WTC11 (cell line): ENCODE data around the gene GSTA3.

Experiments
- SMAD3 ChIP-seq: sonication (generic); formaldehyde crosslinking; IDR thresholded peaks from 2 replicates; pipeline ENCODE4 v1.8.0; 2022; ENCODE audit warnings: missing genetic modification reagents, mild to moderate bottlenecking, borderline replicate concordance
- SMAD4 ChIP-seq: sonication (generic); formaldehyde crosslinking; IDR thresholded peaks from 2 replicates; pipeline ENCODE4 v1.8.0; 2022; ENCODE audit warnings: mild to moderate bottlenecking, missing genetic modification reagents
- TF ChIP-seq, protein P1 (sequence below): sonication (generic); formaldehyde crosslinking; conservative IDR thresholded peaks from 2 replicates; pipeline ENCODE4 v1.8.1; 2022; ENCODE audit warnings: mild to moderate bottlenecking, missing genetic modification reagents
- TF ChIP-seq, protein P2 (sequence below): fragments of 200-600 bp; IDR thresholded peaks from 2 replicates; pipeline ENCODE4 v1.8.0; 2022; ENCODE audit warnings: antibody characterized with exemption
- TF ChIP-seq, protein P3 (sequence below): sonication (generic); formaldehyde crosslinking; conservative IDR thresholded peaks from 2 replicates; pipeline ENCODE4 v1.8.1; 2023; ENCODE audit warnings: mild to moderate bottlenecking, low read depth, missing genetic modification reagents, moderate library complexity
- TF ChIP-seq, protein P4 (sequence below): sonication (generic); formaldehyde crosslinking; IDR thresholded peaks from 2 replicates; pipeline ENCODE4 v1.8.1; 2022; ENCODE audit warnings: low read depth, missing genetic modification reagents, borderline replicate concordance

DNA sequence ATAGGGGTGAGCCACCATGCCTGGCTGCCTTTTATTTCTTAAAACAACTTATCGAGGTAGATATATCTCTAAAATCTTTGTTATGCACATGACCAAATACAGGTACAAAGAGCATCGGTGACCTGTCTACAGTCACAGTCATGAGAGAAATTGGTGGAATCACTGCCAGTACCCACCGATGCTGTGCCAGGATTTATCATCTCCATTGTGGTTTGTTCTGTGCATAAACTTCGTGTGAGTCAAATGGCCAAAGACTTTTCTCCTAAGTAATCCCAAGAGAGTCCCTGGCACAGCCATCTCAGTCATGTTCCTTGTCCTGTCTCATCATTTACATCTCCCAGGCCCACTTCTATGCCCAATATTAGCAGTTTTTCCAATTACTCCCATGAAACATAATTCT lies 9.0 kb downstream of the GSTA3 start:
- TF ChIP-seq, protein P1, sequence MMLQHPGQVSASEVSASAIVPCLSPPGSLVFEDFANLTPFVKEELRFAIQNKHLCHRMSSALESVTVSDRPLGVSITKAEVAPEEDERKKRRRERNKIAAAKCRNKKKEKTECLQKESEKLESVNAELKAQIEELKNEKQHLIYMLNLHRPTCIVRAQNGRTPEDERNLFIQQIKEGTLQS, result no peak
- TF ChIP-seq SMAD3 (CRISPR knock-in tag) (no peak), SMAD4 (CRISPR knock-in tag) (no peak)
- TF ChIP-seq, protein P2, sequence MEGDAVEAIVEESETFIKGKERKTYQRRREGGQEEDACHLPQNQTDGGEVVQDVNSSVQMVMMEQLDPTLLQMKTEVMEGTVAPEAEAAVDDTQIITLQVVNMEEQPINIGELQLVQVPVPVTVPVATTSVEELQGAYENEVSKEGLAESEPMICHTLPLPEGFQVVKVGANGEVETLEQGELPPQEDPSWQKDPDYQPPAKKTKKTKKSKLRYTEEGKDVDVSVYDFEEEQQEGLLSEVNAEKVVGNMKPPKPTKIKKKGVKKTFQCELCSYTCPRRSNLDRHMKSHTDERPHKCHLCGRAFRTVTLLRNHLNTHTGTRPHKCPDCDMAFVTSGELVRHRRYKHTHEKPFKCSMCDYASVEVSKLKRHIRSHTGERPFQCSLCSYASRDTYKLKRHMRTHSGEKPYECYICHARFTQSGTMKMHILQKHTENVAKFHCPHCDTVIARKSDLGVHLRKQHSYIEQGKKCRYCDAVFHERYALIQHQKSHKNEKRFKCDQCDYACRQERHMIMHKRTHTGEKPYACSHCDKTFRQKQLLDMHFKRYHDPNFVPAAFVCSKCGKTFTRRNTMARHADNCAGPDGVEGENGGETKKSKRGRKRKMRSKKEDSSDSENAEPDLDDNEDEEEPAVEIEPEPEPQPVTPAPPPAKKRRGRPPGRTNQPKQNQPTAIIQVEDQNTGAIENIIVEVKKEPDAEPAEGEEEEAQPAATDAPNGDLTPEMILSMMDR, result no peak
- TF ChIP-seq, protein P3, sequence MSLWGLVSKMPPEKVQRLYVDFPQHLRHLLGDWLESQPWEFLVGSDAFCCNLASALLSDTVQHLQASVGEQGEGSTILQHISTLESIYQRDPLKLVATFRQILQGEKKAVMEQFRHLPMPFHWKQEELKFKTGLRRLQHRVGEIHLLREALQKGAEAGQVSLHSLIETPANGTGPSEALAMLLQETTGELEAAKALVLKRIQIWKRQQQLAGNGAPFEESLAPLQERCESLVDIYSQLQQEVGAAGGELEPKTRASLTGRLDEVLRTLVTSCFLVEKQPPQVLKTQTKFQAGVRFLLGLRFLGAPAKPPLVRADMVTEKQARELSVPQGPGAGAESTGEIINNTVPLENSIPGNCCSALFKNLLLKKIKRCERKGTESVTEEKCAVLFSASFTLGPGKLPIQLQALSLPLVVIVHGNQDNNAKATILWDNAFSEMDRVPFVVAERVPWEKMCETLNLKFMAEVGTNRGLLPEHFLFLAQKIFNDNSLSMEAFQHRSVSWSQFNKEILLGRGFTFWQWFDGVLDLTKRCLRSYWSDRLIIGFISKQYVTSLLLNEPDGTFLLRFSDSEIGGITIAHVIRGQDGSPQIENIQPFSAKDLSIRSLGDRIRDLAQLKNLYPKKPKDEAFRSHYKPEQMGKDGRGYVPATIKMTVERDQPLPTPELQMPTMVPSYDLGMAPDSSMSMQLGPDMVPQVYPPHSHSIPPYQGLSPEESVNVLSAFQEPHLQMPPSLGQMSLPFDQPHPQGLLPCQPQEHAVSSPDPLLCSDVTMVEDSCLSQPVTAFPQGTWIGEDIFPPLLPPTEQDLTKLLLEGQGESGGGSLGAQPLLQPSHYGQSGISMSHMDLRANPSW (CRISPR knock-in tag), result no peak
- TF ChIP-seq, protein P4, sequence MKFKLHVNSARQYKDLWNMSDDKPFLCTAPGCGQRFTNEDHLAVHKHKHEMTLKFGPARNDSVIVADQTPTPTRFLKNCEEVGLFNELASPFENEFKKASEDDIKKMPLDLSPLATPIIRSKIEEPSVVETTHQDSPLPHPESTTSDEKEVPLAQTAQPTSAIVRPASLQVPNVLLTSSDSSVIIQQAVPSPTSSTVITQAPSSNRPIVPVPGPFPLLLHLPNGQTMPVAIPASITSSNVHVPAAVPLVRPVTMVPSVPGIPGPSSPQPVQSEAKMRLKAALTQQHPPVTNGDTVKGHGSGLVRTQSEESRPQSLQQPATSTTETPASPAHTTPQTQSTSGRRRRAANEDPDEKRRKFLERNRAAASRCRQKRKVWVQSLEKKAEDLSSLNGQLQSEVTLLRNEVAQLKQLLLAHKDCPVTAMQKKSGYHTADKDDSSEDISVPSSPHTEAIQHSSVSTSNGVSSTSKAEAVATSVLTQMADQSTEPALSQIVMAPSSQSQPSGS (CRISPR knock-in tag), result no peak
